PC-3 (cell line): ENCODE data around the gene TSGA10IP. TPM values are rescaled to one million over a fixed set of nuclear protein-coding genes. Genes with fewer than 3 reads are reported as not detected.

ENCODE experiments used
- ATAC-seq: fragments of 200-7000 bp; cut with Tn5 transposase; 2 replicates; pipeline ENCODE4 v1.9.1; 2020; ENCODE audit warnings: mild to moderate bottlenecking, moderate library complexity
- BruUV-seq: library from RNA; stranded (reverse); fragments of 400-500 nt; replicated peaks from 2 replicates; lab custom pipeline; 2021; lab: Mats Ljungman, UMichigan
- CTCF ChIA-PET: fragments of 300-600 bp; sonication (Branson Sonifier 250); formaldehyde crosslinking; loops from one replicate; lab custom pipeline; 2022; ENCODE audit warnings: antibody characterized with exemption; lab: Charles Lee
- POLR2A ChIA-PET: fragments of 300-600 bp; sonication (Branson Sonifier 250); formaldehyde crosslinking; loops from one replicate; lab custom pipeline; 2022; ENCODE audit warnings: antibody characterized with exemption; ENCODE audit not compliant: unreplicated experiment; lab: Charles Lee
- DNase-seq: peaks from one replicate; pipeline ENCODE4 v3.0.0-alpha.2; 2015
- H2AFZ ChIP-seq: fragments of 300-600 bp; sonication (generic); 2 replicates; pipeline ENCODE4 v1.6.0; 2016; ENCODE audit warnings: antibody characterized with exemption, low read length
- H3F3A ChIP-seq: fragments of 300-600 bp; sonication (generic); one replicate; pipeline ENCODE4 v1.6.0; 2017; ENCODE audit warnings: antibody characterized with exemption, low read length, control low read depth, mild to moderate bottlenecking; ENCODE audit not compliant: unreplicated experiment
- H3K27ac ChIP-seq: fragments of 300-600 bp; sonication (generic); 2 replicates; pipeline ENCODE4 v1.5.1; 2016; ENCODE audit warnings: mild to moderate bottlenecking, low read length
- H3K27me3 ChIP-seq: fragments of 300-600 bp; sonication (generic); 2 replicates; pipeline ENCODE4 v1.6.1; 2016; ENCODE audit warnings: low read length, mixed read lengths
- H3K36me3 ChIP-seq: fragments of 300-600 bp; sonication (generic); 2 replicates; pipeline ENCODE4 v1.6.1; 2016; ENCODE audit warnings: low read depth, mixed run types, low read length, mixed read lengths
- H3K4me1 ChIP-seq: fragments of 300-600 bp; sonication (generic); 2 replicates; pipeline ENCODE4 v1.5.1; 2016; ENCODE audit warnings: low read length; ENCODE audit not compliant: insufficient read depth
- H3K4me2 ChIP-seq: fragments of 300-600 bp; sonication (generic); 2 replicates; pipeline ENCODE4 v1.6.0; 2016; ENCODE audit warnings: low read length
- H3K4me3 ChIP-seq: fragments of 300-600 bp; sonication (generic); 2 replicates; pipeline ENCODE4 v1.5.1; 2016; ENCODE audit warnings: mild to moderate bottlenecking, low read length, mixed read lengths
- H3K79me2 ChIP-seq: fragments of 300-600 bp; sonication (generic); 2 replicates; pipeline ENCODE4 v1.6.1; 2017; ENCODE audit warnings: low read length, mixed read lengths
- H3K9ac ChIP-seq: fragments of 300-600 bp; sonication (generic); 2 replicates; pipeline ENCODE4 v1.6.0; 2016; ENCODE audit warnings: mild to moderate bottlenecking, low read length
- H3K9me2 ChIP-seq: fragments of 300-600 bp; sonication (generic); replicated peaks from 2 replicates; pipeline ENCODE4 v1.6.1; 2016; ENCODE audit warnings: mixed run types, low read length, mixed read lengths
- H3K9me3 ChIP-seq: fragments of 300-600 bp; sonication (generic); 2 replicates; pipeline ENCODE4 v1.6.1; 2016; ENCODE audit warnings: low read length, mixed read lengths
- H4K20me1 ChIP-seq: fragments of 300-600 bp; sonication (generic); 2 replicates; pipeline ENCODE4 v1.6.1; 2016; ENCODE audit warnings: low read length, mixed read lengths
- CTCF ChIP-seq: fragments of 300-600 bp; sonication (generic); conservative IDR thresholded peaks from 2 replicates; pipeline ENCODE4 v1.5.1; 2017; ENCODE audit warnings: antibody characterized with exemption, low read depth, mild to moderate bottlenecking, low read length
- EZH2 ChIP-seq: fragments of 300-600 bp; sonication (generic); IDR thresholded peaks from one replicate; pipeline ENCODE4 v1.6.1; 2017; ENCODE audit warnings: antibody characterized with exemption, mild to moderate bottlenecking, low read length; ENCODE audit not compliant: unreplicated experiment
- EZH2phosphoT487 ChIP-seq: fragments of 300-600 bp; sonication (generic); IDR thresholded peaks from 2 replicates; pipeline ENCODE4 v1.6.1; 2018; ENCODE audit warnings: mild to moderate bottlenecking, antibody characterized with exemption, low read length, borderline replicate concordance
- intact Hi-C: fragments of 100-400 bp; cut with micrococcal nuclease; formaldehyde crosslinking; loops from 2 replicates; pipeline ENCODE4 v1.9.0; 2023
- total RNA-seq: library from RNA; depleted of rRNA; stranded (reverse); fragments of >200 nt; gene quantifications from 2 replicates; pipeline ENCODE4 v1.2.3, GENCODE V29; 2014

The TSGA10IP gene
- total RNA-seq, 1 experiment from 2014 or later, result not detected

GRCh38 chr11:65982824-65983588 is 37.7 kb downstream of the TSGA10IP start:
- H3K27ac ChIP-seq, result no peak overlapping the region
- peaks cover 5% of the 10 kb centered on the region for H3F3A ChIP-seq
- H3K4me3 ChIP-seq, result no peak overlapping the region
- H3K9ac ChIP-seq, result no peak overlapping the region
- no peaks in the 10 kb centered on the region for H3K9me3 ChIP-seq
- H3K4me2 ChIP-seq, result no peak overlapping the region
- POLR2A ChIA-PET, result no interaction called here
- H3K9me2 ChIP-seq, result no peaks in the 10 kb centered on the region
- DNase-seq (no peak), ATAC-seq (no peak)
- intact Hi-C loops, result loop anchor here (10.0 kb wide), 1 partner anchor 268 kb away; the partner anchor contains the start of gene KAT5
- no peaks in the 10 kb centered on the region for H3K27me3 ChIP-seq
- BruUV-seq, result TSS peak; percentile 11
- H4K20me1 ChIP-seq, result no peaks in the 10 kb centered on the region
- H3K36me3 ChIP-seq, result peaks cover 14% of the 10 kb centered on the region
- no peaks in the 10 kb centered on the region for H3K79me2 ChIP-seq
- TF ChIP-seq EZH2phosphoT487 (no peak), CTCF (no peak), EZH2 (no peak)
- CTCF ChIA-PET, result interaction anchor here (0.6 kb wide), 1 partner anchor 239 kb away, joined by 3 read pairs; no protein-coding TSS in a partner anchor
- no peak overlapping the region for H2AFZ ChIP-seq
- no peaks in the 10 kb centered on the region for H3K4me1 ChIP-seq

DNA sequence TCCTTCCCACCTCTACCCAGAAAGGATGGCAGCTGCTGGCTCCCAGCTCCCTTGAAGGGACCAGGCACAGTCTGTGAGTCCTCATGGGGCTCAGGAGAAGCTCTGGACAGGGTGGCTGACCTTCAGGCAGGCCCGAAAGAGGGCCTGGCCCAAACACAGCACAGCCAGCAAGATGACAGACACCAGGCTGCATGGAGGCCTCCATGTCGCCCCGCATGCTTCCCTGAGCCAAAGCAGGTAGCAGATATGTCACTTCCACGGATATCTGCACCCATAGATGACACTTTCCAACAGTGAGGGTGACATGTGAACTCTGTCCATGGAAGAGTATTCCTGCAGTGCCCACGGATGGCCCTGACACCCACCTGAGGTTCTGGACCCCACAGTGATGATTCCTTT is 38.3 kb downstream of the TSGA10IP start:
- Histone ChIP-seq H3K9ac (no peak overlapping the region), H3K27me3 (no peaks in the 10 kb centered on the region)

More for the DNA sequence above, 38.3 kb downstream of the TSGA10IP start:
- no TSS peak for BruUV-seq
- H2AFZ ChIP-seq, result no peak overlapping the region
- ChIA-PET POLR2A (no interaction called here), CTCF (no interaction called here)
- no peak overlapping the region for H3K4me3 ChIP-seq
- H3K36me3 ChIP-seq, result peaks cover 10% of the 10 kb centered on the region
- ATAC-seq (no peak), DNase-seq (no peak)
- no peaks in the 10 kb centered on the region for H4K20me1 ChIP-seq
- peaks cover 5% of the 10 kb centered on the region for H3F3A ChIP-seq
- no peak overlapping the region for H3K27ac ChIP-seq
- no peaks in the 10 kb centered on the region for H3K9me3 ChIP-seq
- H3K9me2 ChIP-seq, result no peaks in the 10 kb centered on the region
- intact Hi-C loops, result loop anchor here (10.0 kb wide), 1 partner anchor 269 kb away; the partner anchor contains the start of gene KAT5
- no peaks in the 10 kb centered on the region for H3K79me2 ChIP-seq
- H3K4me1 ChIP-seq, result no peaks in the 10 kb centered on the region
- TF ChIP-seq CTCF, result no peak
- TF ChIP-seq EZH2, result no peak
- no peak for TF ChIP-seq EZH2phosphoT487
- H3K4me2 ChIP-seq, result no peak overlapping the region
